GM12875 (cell line): ENCODE data around the gene ESRRA.
"Not testable (repeated sequence)": the region's sequence is repeated elsewhere in the genome, so short reads cannot be mapped to it uniquely, and the experiment has no call there.

Experiments
- H3K4me3 ChIP-seq: one replicate; pipeline ENCODE4 v1.5.1; 2011; ENCODE audit warnings: low read depth, low read length, control low read depth
- TF ChIP-seq, protein P1 (sequence below): IDR thresholded peaks from 2 replicates; pipeline ENCODE4 v1.5.1; 2011; ENCODE audit warnings: low read depth, mild to moderate bottlenecking, control low read depth, inconsistent platforms, low read length, moderate library complexity, borderline replicate concordance; ENCODE audit not compliant: insufficient read depth

Gene ESRRA

DNA sequence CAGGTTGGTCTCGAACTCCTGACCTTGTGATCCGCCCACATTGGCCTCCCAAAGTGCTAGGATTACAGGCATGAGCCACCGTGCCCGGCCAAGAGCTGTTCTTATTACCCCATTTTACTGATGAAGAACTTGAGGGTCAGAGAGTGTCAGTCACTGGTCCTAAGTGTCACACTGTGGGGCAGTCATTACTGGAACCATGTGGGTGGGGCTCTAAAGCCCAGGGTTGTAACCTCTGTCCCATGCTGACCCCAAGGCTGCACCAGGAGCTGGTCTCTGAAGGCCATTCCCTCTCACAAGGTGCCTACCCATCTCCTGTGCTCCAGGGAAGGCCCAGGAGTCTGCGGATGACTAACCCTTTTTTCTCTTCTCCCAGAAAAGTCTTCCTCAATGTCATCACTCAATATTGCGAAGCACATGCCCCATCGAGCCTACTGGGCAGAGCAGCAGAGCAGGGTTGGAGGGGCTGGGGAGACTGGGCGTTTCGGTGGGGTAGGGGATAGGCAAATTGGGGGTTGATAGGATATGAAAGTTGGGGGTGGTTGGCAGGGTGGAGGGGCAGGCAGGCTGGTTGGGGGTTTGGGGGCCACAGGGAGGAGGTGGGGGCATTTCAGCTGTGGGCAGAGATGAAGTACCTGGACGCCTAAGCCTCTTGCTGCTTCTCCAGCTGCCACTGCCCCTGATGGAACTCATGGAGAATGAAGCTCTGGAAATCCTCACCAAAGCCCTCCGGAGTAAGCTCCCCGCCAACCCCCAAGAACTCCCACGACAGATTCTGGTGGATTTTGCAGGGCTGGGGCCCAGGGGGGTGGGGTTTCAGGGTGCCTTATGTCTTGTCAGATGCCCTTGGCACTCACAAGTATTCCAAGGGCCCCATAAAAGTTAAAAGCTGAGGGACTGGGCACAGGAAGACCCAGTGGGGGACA, 2.0 kb upstream of the ESRRA start:
- H3K4me3 ChIP-seq, result no peak overlapping the region
- TF ChIP-seq, protein P1, sequence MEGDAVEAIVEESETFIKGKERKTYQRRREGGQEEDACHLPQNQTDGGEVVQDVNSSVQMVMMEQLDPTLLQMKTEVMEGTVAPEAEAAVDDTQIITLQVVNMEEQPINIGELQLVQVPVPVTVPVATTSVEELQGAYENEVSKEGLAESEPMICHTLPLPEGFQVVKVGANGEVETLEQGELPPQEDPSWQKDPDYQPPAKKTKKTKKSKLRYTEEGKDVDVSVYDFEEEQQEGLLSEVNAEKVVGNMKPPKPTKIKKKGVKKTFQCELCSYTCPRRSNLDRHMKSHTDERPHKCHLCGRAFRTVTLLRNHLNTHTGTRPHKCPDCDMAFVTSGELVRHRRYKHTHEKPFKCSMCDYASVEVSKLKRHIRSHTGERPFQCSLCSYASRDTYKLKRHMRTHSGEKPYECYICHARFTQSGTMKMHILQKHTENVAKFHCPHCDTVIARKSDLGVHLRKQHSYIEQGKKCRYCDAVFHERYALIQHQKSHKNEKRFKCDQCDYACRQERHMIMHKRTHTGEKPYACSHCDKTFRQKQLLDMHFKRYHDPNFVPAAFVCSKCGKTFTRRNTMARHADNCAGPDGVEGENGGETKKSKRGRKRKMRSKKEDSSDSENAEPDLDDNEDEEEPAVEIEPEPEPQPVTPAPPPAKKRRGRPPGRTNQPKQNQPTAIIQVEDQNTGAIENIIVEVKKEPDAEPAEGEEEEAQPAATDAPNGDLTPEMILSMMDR, result no peak

DNA sequence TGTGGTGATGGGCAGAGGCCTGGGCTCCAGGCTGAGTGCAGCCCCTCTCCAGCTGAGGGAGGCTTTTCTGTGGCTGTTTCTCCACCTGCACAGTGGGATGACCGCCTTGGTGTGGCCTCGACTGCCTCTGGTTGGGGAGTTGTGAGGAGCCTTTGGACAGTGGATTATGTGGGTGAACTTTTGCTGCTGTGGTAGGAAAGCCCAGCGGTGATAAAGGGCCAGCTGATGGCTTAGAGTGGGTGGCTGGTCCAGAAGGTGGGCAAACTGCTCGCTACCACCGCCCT, 1.4 kb upstream of the ESRRA start:
- TF ChIP-seq, protein P1, result no peak
- peak overlapping the region; percentile 59 for H3K4me3 ChIP-seq

DNA sequence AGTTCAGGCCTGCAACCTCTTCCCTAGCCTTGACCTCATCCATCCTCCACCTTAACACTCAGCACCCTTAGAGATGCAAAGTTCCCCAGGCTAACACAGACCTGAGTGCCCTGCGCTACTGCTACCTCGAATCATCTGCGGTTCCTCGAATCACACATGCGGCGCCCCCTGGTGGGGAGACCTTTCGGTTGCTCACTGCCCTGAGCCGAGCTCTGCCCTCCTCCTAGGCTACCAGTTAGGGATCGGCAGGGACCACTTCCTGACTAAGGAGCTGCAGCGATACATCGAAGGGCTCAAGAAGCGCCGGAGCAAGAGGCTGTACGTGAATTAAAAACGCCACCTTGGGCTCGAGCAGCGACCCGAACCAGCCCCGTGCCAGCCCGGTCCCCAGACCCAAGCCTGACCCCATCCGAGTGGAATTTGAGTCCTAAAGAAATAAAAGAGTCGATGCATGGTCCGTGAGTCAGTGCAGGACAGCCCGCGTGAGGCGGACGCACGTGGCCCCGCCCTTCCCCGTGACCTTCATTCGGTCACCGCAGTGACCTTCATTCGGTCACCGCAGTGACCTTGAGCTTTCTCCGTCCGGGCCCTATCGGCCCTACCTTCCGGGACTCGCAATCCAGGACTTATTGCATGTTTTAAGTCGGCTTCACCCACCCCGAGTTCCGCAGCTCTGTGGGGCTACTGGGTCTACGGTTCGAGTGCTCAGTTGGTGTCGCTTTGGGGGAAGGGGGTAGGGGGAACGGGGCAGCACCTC, 830 bp upstream of the ESRRA start:
- TF ChIP-seq, protein P1, result peak; percentile 94
- H3K4me3 ChIP-seq, result peak overlapping the region; percentile 59

DNA sequence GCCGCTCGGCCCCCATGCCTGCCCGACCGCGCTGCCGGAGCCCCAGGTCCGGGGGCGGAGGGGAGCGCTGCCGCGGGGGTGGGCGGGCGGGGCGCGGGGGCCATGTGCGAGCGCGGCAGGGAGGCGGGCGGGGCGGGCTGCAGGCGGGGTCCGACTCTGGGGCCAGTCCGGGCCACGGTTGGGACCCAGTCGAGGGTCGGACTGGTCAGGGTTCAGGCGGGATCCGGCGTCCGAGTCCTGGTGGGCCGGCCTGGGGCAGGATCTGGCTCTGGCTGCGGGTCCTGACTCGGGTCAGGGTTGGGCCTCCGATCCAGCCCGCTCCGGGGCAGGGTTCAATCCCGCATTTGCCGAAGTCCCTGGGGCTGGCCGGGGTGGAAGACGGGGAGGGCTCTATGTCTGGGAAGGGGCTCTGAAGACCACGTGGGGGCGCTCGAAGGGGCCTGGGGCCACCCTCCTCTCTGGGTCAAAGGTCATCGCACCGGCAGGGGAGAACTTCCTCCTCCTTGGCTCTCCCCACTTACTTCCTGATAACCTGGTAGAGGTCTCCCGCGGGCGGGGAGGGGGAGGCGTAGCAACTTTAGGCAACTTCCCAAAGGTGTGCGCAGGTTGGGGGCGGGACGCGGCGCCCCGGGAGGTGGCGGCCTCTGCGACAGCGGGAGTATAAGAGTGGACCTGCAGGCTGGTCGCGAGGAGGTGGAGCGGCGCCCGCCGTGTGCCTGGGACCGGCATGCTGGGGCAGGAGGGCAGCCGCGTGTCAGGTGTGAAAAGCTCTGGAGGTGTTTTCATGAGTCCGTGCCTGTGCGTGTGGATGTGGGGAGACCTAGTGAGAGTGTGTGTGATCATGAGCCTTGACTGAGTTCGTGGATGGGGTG, 603 bp downstream of the ESRRA start:
- TF ChIP-seq, protein P1, result peak; percentile 53; the same call in 1 of the 2 replicates

DNA sequence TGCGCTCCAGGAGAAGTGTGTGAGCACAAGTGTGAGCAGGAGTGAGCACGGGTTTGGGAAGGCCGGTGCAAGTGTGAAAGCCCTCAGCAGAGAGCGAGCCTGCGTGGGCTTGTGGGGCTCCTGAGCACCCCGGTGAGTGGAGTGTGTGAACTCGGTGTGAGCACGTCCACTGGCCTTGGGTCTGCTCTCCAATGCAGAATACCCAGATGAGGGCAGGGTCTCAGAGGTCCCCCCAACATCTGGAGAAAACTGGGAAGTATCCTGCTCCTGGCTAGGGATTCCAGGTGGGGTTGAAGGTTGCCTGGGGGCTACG, 1.2 kb downstream of the ESRRA start:
- H3K4me3 ChIP-seq, result peak overlapping the region; percentile 65
- TF ChIP-seq, protein P1, result no peak

More for the DNA sequence above, 603 bp downstream of the ESRRA start:
- H3K4me3 ChIP-seq, result peak overlapping the region; percentile 65

DNA sequence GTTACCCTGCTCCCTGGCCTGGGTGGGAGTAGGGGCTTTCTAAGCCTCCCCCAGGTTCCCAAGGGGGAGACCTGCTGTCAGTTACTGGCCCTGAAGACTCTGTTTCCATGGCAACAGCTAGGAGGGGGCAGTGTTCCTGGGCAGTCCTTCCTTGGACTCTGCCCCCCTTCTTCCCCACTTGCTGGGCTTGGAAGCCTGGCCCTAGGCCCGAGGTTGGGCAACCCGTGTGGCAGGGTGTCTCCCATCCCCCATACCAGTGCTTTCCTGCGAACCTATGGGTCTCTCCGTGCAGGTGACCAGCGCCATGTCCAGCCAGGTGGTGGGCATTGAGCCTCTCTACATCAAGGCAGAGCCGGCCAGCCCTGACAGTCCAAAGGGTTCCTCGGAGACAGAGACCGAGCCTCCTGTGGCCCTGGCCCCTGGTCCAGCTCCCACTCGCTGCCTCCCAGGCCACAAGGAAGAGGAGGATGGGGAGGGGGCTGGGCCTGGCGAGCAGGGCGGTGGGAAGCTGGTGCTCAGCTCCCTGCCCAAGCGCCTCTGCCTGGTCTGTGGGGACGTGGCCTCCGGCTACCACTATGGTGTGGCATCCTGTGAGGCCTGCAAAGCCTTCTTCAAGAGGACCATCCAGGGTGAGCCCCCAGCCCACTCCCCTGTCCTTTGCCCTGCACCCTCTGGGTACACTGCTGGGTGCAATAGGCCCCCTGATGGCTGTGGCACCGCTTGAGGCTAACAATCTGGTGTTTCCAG, 1.7 kb downstream of the ESRRA start:
- TF ChIP-seq, protein P1, result no peak
- H3K4me3 ChIP-seq, result peak overlapping the region; percentile 65

DNA sequence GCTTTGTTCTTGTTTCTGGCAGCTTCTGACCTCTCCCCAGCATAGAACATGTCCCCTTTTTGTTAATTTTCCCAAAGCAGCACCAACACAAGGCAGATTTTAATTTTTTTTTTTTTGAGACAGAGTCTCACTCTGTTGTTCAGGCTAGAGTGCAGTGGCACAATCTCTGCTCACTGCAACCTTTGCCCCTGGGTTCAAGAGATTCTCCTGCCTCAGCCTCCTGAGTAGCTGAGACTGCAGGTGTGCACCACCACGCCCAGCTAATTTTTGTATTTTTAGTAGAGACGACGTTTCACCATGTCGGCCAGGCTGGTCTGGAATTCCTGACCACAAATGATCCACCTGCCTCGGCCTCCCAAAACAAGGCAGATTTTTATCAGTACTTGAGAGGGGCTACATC, 2.5 kb downstream of the ESRRA start:
- not testable (repeated sequence) for H3K4me3 ChIP-seq
